ENCODE data around the gene DLGAP4. TPM values are rescaled to one million over a fixed set of nuclear protein-coding genes. Genes with fewer than 3 reads are reported as not detected.
A peak's percentile ranks its signal among the peaks of the same experiment; 100 is the strongest.
"Not testable (repeated sequence)": the region's sequence is repeated elsewhere in the genome, so short reads cannot be mapped to it uniquely, and the experiment has no call there.

The DLGAP4 gene
- total and polyA plus RNA-seq, 5 experiments from 2014 or later, result 9.3 to 35.0 (median 16.6) TPM

- Mint-ChIP-seq H3K27ac (no peak overlapping the region), H3K27me3 (peaks cover 6 to 54% (median 27%) of the 10 kb centered on the region in 5 donors), H3K36me3 (peaks cover 0 to 3% (median 2%) of the 10 kb centered on the region in 3 donors), H3K4me3 (no peak overlapping the region), H3K9me3 (peaks cover 0 to 5% (median 0%) of the 10 kb centered on the region in 9 donors), H3K4me1 (peaks cover 0 to 3% (median 0%) of the 10 kb centered on the region in 4 donors)
- POLR2A ChIA-PET, result interaction anchor here (0.6 kb wide), 1 partner anchor 1428 kb away, joined by 3 read pairs; no protein-coding TSS in a partner anchor
- no peak for ATAC-seq
- DNase-seq, result no peak
Observed at GRCh38 chr20:36377348-36378326, 71.5 kb downstream of the DLGAP4 start.

GRCh38 chr20:36378686-36379085 lies 72.5 kb downstream of the DLGAP4 start:
- peaks cover 0 to 3% (median 0%) of the 10 kb centered on the region in 4 donors for H3K4me1 Mint-ChIP-seq
- H3K27me3 Mint-ChIP-seq, result peaks cover 6 to 54% (median 27%) of the 10 kb centered on the region in 5 donors
- ATAC-seq (no peak), DNase-seq (no peak)
- H3K9me3 Mint-ChIP-seq, result peaks cover 0 to 5% (median 0%) of the 10 kb centered on the region in 9 donors
- H3K4me3 Mint-ChIP-seq, result no peak overlapping the region
- H3K36me3 Mint-ChIP-seq, result peaks cover 0 to 3% (median 2%) of the 10 kb centered on the region in 3 donors
- no peak overlapping the region for H3K27ac Mint-ChIP-seq
- POLR2A ChIA-PET, result no interaction called here

- H3K27ac Mint-ChIP-seq, H3K4me3 Mint-ChIP-seq, DNase-seq, H3K36me3 Mint-ChIP-seq, H3K4me1 Mint-ChIP-seq, H3K9me3 Mint-ChIP-seq, POLR2A ChIA-PET, ATAC-seq: not testable (repeated sequence)
- peaks cover 6 to 54% (median 32%) of the 10 kb centered on the region in 5 donors for H3K27me3 Mint-ChIP-seq
Observed at GRCh38 chr20:36379914-36380313, 73.8 kb downstream of the DLGAP4 start.

- Mint-ChIP-seq H3K27ac (peak overlapping the region in 1 of 10 donors; percentile 60), H3K4me1 (peaks cover 0 to 2% (median 0%) of the 10 kb centered on the region in 4 donors), H3K36me3 (peaks cover 0 to 3% (median 2%) of the 10 kb centered on the region in 3 donors), H3K27me3 (peaks cover 3 to 35% (median 21%) of the 10 kb centered on the region in 5 donors), H3K4me3 (no peak overlapping the region), H3K9me3 (peaks cover 0 to 5% (median 0%) of the 10 kb centered on the region in 9 donors)
- ATAC-seq (peak in 1 of 2 donors; percentile 29), DNase-seq (peak in 8 of 10 donors; percentile 3 to 39 (median 18))
- POLR2A ChIA-PET, result no interaction called here
Observed at GRCh38 chr20:36384022-36384619, 78.0 kb downstream of the DLGAP4 start.

GRCh38 chr20:36385503-36385902 lies 79.4 kb downstream of the DLGAP4 start:
- H3K36me3 Mint-ChIP-seq, result peaks cover 0 to 3% (median 2%) of the 10 kb centered on the region in 3 donors
- DNase-seq, result no peak
- no peak for ATAC-seq
- no peak overlapping the region for H3K27ac Mint-ChIP-seq
- POLR2A ChIA-PET, result no interaction called here
- no peak overlapping the region for H3K4me3 Mint-ChIP-seq
- H3K27me3 Mint-ChIP-seq, result peaks cover 0 to 30% (median 14%) of the 10 kb centered on the region in 5 donors
- H3K9me3 Mint-ChIP-seq, result peaks cover 0 to 5% (median 0%) of the 10 kb centered on the region in 9 donors
- no peaks in the 10 kb centered on the region for H3K4me1 Mint-ChIP-seq

GRCh38 chr20:36386236-36386635 lies 80.1 kb downstream of the DLGAP4 start:
- DNase-seq (no peak), ATAC-seq (no peak)
- H3K4me1 Mint-ChIP-seq, result no peaks in the 10 kb centered on the region
- POLR2A ChIA-PET, result no interaction called here
- peaks cover 0 to 5% (median 0%) of the 10 kb centered on the region in 9 donors for H3K9me3 Mint-ChIP-seq
- H3K36me3 Mint-ChIP-seq, result peaks cover 0 to 3% (median 2%) of the 10 kb centered on the region in 3 donors
- peak overlapping the region in 1 of 10 donors; percentile 53 for H3K27ac Mint-ChIP-seq
- H3K27me3 Mint-ChIP-seq, result peaks cover 0 to 31% (median 12%) of the 10 kb centered on the region in 5 donors
- no peak overlapping the region for H3K4me3 Mint-ChIP-seq

- Mint-ChIP-seq H3K9me3 (peaks cover 0 to 3% (median 0%) of the 10 kb centered on the region in 9 donors), H3K27ac (peak overlapping the region in 1 of 10 donors; percentile 6), H3K36me3 (no peaks in the 10 kb centered on the region), H3K4me1 (peaks cover 0 to 4% (median 0%) of the 10 kb centered on the region in 4 donors), H3K4me3 (no peak overlapping the region), H3K27me3 (peaks cover 1 to 21% (median 13%) of the 10 kb centered on the region in 5 donors)
- POLR2A ChIA-PET, result no interaction called here
- ATAC-seq (no peak), DNase-seq (no peak)
Observed at GRCh38 chr20:36390269-36390668, 84.1 kb downstream of the DLGAP4 start.

GRCh38 chr20:36390719-36391415 lies 84.7 kb downstream of the DLGAP4 start:
- Mint-ChIP-seq H3K4me3 (no peak overlapping the region), H3K4me1 (peaks cover 0 to 4% (median 0%) of the 10 kb centered on the region in 4 donors), H3K9me3 (peaks cover 0 to under 1% (median 0%) of the 10 kb centered on the region in 9 donors), H3K27me3 (peaks cover 1 to 21% (median 12%) of the 10 kb centered on the region in 5 donors), H3K36me3 (no peaks in the 10 kb centered on the region), H3K27ac (peak overlapping the region in 1 of 10 donors; percentile 58)
- DNase-seq (no peak), ATAC-seq (no peak)
- POLR2A ChIA-PET, result no interaction called here

GRCh38 chr20:36391456-36391855 lies 85.3 kb downstream of the DLGAP4 start:
- H3K27me3 Mint-ChIP-seq, result peaks cover 1 to 21% (median 7%) of the 10 kb centered on the region in 5 donors
- POLR2A ChIA-PET, result no interaction called here
- peaks cover 0 to 4% (median 0%) of the 10 kb centered on the region in 4 donors for H3K4me1 Mint-ChIP-seq
- H3K36me3 Mint-ChIP-seq, result no peaks in the 10 kb centered on the region
- no peak for DNase-seq
- ATAC-seq, result no peak
- no peak overlapping the region for H3K4me3 Mint-ChIP-seq
- H3K9me3 Mint-ChIP-seq, result no peaks in the 10 kb centered on the region
- peak overlapping the region in 1 of 10 donors; percentile 58 for H3K27ac Mint-ChIP-seq

- H3K4me1 Mint-ChIP-seq, result peaks cover 0 to 4% (median 0%) of the 10 kb centered on the region in 4 donors
- no peaks in the 10 kb centered on the region for H3K9me3 Mint-ChIP-seq
- POLR2A ChIA-PET, result no interaction called here
- peaks cover 1 to 21% (median 7%) of the 10 kb centered on the region in 5 donors for H3K27me3 Mint-ChIP-seq
- H3K27ac Mint-ChIP-seq, result peak overlapping the region in 1 of 10 donors; percentile 80
- DNase-seq (no peak), ATAC-seq (no peak)
- H3K4me3 Mint-ChIP-seq, result no peak overlapping the region
- no peaks in the 10 kb centered on the region for H3K36me3 Mint-ChIP-seq
Observed at GRCh38 chr20:36391955-36392354, 85.8 kb downstream of the DLGAP4 start.

- peaks cover 0 to 4% (median 0%) of the 10 kb centered on the region in 4 donors for H3K4me1 Mint-ChIP-seq
- ATAC-seq, result no peak
- POLR2A ChIA-PET, result no interaction called here
- H3K9me3 Mint-ChIP-seq, result no peaks in the 10 kb centered on the region
- H3K36me3 Mint-ChIP-seq, result no peaks in the 10 kb centered on the region
- H3K4me3 Mint-ChIP-seq, result no peak overlapping the region
- DNase-seq, result no peak
- H3K27ac Mint-ChIP-seq, result peak overlapping the region in 1 of 10 donors; percentile 54
- H3K27me3 Mint-ChIP-seq, result peaks cover 1 to 22% (median 8%) of the 10 kb centered on the region in 5 donors
Observed at GRCh38 chr20:36392989-36393388, 86.8 kb downstream of the DLGAP4 start.

GRCh38 chr20:36394340-36394965 lies 88.3 kb downstream of the DLGAP4 start:
- no peak overlapping the region for H3K4me3 Mint-ChIP-seq
- peaks cover 3 to 23% (median 14%) of the 10 kb centered on the region in 5 donors for H3K27me3 Mint-ChIP-seq
- H3K4me1 Mint-ChIP-seq, result peaks cover 0 to 4% (median 0%) of the 10 kb centered on the region in 4 donors
- H3K9me3 Mint-ChIP-seq, result no peaks in the 10 kb centered on the region
- no peak overlapping the region for H3K27ac Mint-ChIP-seq
- POLR2A ChIA-PET, result no interaction called here
- no peaks in the 10 kb centered on the region for H3K36me3 Mint-ChIP-seq
- DNase-seq (no peak), ATAC-seq (no peak)
